ENCODE data around the gene MDH2. TPM values are rescaled to one million over a fixed set of nuclear protein-coding genes. Genes with fewer than 3 reads are reported as not detected.
"Not testable (repeated sequence)": the region's sequence is repeated elsewhere in the genome, so short reads cannot be mapped to it uniquely, and the experiment has no call there.

Gene MDH2
- total RNA-seq, 4 donors from 2014 or later = 92.5 to 160 (median 131) TPM

GRCh38 chr7:76106893-76107292, 59.0 kb downstream of the MDH2 start:
- WGBS, 2 donors = 61 to 70% methylated on average over 3 to 5 of the region's 5 CpGs
- Histone ChIP-seq H3K4me3 (no peak overlapping the region), H3K27ac (peak overlapping the region in 3 of 4 donors; percentile 71 to 81 (median 77)), H3K36me3 (no peaks in the 10 kb centered on the region), H3K27me3 (no peaks in the 10 kb centered on the region), H3K9me3 (no peaks in the 10 kb centered on the region), H3K4me1 (peaks cover 0 to 41% (median 8%) of the 10 kb centered on the region in 3 donors)
- intact Hi-C loops (cut with DNase I) = no loop called here
- no peak for DNase-seq
- no peak for TF ChIP-seq POLR2A (IDR thresholded peaks at IDR 0.05)
- TF ChIP-seq, protein P1, sequence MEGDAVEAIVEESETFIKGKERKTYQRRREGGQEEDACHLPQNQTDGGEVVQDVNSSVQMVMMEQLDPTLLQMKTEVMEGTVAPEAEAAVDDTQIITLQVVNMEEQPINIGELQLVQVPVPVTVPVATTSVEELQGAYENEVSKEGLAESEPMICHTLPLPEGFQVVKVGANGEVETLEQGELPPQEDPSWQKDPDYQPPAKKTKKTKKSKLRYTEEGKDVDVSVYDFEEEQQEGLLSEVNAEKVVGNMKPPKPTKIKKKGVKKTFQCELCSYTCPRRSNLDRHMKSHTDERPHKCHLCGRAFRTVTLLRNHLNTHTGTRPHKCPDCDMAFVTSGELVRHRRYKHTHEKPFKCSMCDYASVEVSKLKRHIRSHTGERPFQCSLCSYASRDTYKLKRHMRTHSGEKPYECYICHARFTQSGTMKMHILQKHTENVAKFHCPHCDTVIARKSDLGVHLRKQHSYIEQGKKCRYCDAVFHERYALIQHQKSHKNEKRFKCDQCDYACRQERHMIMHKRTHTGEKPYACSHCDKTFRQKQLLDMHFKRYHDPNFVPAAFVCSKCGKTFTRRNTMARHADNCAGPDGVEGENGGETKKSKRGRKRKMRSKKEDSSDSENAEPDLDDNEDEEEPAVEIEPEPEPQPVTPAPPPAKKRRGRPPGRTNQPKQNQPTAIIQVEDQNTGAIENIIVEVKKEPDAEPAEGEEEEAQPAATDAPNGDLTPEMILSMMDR (IDR thresholded peaks at IDR 0.05) = no peak

- peak overlapping the region; percentile 69 to 81 (median 74) for H3K27ac ChIP-seq
- peaks cover 0 to 36% (median 8%) of the 10 kb centered on the region in 3 donors for H3K4me1 ChIP-seq
- no peaks in the 10 kb centered on the region for H3K36me3 ChIP-seq
- DNase-seq = no peak
- no peak overlapping the region for H3K4me3 ChIP-seq
- H3K9me3 ChIP-seq = no peaks in the 10 kb centered on the region
- 30% methylated on average over 11 of the region's 11 CpGs for WGBS, 2 donors
- no peaks in the 10 kb centered on the region for H3K27me3 ChIP-seq
- TF ChIP-seq POLR2A (IDR thresholded peaks at IDR 0.05) = no peak
- TF ChIP-seq, protein P1 (IDR thresholded peaks at IDR 0.05) = no peak
- intact Hi-C loops (cut with DNase I) = no loop called here
Measured at GRCh38 chr7:76108540-76109233, 60.8 kb downstream of the MDH2 start.

DNA sequence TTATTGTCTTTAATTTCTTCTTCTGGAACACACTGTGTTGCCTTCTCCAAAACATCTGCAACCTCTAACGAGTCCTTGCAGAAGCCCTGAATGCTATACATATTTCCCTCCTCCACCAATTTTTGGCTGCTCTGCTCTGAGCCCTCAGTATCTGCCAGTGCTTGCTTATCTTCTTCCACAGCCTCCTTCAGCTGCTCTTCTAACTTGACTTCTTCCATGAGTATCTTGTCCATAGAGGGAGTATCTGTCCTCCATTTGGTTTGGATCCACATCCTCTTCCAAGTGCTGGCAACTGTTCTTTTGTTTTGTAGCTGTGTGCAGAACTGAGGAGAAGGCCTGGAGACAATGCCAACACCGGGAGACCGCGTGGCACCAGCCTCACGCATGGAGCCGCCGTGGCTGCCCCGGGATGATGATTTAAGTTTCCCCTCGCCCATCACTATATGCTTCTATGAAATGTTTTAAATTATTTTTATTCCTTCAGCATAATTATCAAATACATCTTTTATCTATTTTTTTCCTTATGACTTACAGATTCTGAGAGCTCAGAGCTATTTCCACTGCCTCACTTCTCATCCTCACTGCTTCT, 65.2 kb downstream of the MDH2 start:
- 84 to 86% methylated on average over 9 of the region's 9 CpGs for WGBS, 2 donors
- intact Hi-C loops (cut with DNase I); H3K36me3 ChIP-seq; H3K9me3 ChIP-seq; DNase-seq; H3K27me3 ChIP-seq; H3K4me3 ChIP-seq; H3K27ac ChIP-seq: not testable (repeated sequence)
- peaks cover 0 to 15% (median 3%) of the 10 kb centered on the region in 3 donors for H3K4me1 ChIP-seq

GRCh38 chr7:76114742-76115141, 66.8 kb downstream of the MDH2 start:
- intact Hi-C loops (cut with DNase I); H3K4me1 ChIP-seq; H3K27me3 ChIP-seq; H3K27ac ChIP-seq; H3K9me3 ChIP-seq; H3K4me3 ChIP-seq; DNase-seq; H3K36me3 ChIP-seq: not testable (repeated sequence)
- 78 to 80% methylated on average over 1 of the region's 1 CpG for WGBS, 2 donors

Small RNA genes lying within 50 kb of the gene (small RNA-seq; reads per million reads assigned to genes)
- 0 reads per million in 4 donors for gene RNU6-863P

Other genes starting within 250 kb of the MDH2 start
- 1 to 10 TPM in 3 of 4 donors, not detected in 1; 2.2 to 3.9 (median 2.9) TPM for gene CCL24, start 234.3 kb upstream of the MDH2 start, total RNA-seq
- 10 to 100 TPM; 27.0 to 38.2 (median 33.5) TPM for gene RHBDD2, start 169.1 kb upstream of the MDH2 start, total RNA-seq
- 100 to 1,000 TPM in 1 of 4 donors, 10 to 100 TPM in 3; 71.0 to 116 (median 81.6) TPM for gene POR, start 133.0 kb upstream of the MDH2 start, total RNA-seq
- 10 to 100 TPM; 14.4 to 53.9 (median 20.1) TPM for gene TMEM120A, start 53.5 kb upstream of the MDH2 start, total RNA-seq
- gene STYXL1, start 106 bp upstream of the MDH2 start, total RNA-seq = 10 to 100 TPM; 19.3 to 45.7 (median 32.2) TPM
- 10 to 100 TPM in 2 of 4 donors, 1 to 10 TPM in 2; 8.0 to 22.4 (median 10.8) TPM for gene SRRM3, start 153.8 kb downstream of the MDH2 start, total RNA-seq

Measured in esophagus squamous epithelium (tissue), 5 donors.